Hematopoietic multipotent progenitor cell treated with erythropoietin and hydrocortisone succinate and interleukin-3 and kit ligand, for 17 days (in vitro differentiated cells): ENCODE results near the gene LRRTM4.
"Not testable (repeated sequence)": the region's sequence is repeated elsewhere in the genome, so short reads cannot be mapped to it uniquely, and the experiment has no call there.

Source experiments
- DNase-seq: peaks from one replicate; pipeline ENCODE4 v3.0.0-alpha.2; 2015; ENCODE audit warnings: low spot score

LRRTM4 gene

DNA sequence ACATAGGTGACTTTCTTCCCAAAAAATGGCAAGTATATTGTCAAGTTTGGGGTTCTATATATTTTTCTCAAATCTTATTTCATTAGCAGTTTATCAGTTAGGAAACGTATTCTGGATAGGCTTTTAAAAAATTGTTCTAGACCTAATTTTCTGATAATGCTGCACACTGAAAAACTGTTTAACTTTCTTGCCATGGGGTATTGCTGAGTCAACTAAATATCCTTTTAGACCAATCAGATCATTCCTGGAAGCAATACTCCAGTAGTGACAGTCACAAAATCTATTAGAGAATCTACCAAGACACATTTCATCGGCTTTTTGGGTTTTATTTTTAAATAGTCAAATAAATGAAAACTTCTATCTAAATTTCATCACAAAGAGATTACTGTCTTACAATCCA is 440.6 kb downstream of the LRRTM4 start:
- no peak for DNase-seq

DNA sequence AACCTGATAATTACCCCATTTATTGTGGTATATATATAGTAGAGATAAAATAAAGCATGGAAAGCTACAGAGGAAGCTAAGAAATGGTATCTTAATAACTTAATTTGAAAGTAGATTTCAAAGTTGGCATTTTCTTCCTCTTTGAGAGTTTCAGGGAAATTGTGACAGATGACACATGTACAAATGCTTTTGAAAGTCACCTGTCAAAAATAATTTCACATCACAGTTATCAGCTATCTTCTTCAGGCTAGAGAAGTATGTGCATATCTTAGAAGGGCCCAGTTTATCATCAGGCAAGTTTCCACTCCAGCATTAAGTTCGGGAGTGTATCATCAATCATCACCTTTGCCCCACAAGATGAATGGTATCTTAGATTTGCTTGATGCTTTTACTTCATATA is 457.9 kb downstream of the LRRTM4 start:
- DNase-seq = no peak

DNA sequence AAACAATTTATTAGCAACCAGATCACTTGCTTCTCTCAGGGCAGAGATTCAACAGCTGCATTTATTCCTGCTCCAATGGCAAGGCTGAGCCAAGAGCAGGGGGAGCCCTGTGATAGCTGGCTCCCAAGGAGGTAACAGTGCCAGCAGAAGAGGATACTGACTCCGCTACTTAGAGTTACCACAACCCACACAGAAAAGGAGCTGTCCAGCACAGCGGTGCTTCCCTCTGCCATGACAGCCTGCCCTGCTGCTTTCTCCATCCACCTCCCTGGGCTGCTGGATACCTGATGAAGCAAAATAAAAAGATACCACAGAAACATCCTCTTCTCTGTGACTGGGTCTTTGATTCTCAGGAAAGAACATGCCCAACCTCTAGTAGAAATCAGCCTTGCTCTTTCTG is 467.2 kb downstream of the LRRTM4 start:
- DNase-seq = no peak

- DNase-seq = no peak
Measured at GRCh38 chr2:77046339-77046738, 475.8 kb downstream of the LRRTM4 start.

DNA sequence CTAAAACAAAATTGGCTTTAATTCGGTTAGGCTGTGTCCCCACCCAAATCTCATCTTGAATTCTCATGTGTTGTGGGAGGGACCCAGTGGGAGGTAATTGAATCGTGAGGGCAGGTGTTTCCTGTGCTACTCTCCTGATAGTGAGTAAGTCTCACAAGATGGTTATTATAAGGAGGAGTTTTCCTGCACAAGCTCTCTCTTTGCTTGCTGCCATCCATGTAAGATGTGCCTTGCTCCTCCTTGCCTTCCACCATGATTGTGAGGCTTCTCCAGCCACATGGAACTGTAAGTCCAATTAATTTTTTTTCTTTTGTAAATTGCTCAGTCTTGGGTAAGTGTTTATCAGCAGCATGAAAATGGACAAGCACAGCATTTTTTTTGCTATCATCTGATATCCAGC is 476.7 kb downstream of the LRRTM4 start:
- DNase-seq = not testable (repeated sequence)

DNA sequence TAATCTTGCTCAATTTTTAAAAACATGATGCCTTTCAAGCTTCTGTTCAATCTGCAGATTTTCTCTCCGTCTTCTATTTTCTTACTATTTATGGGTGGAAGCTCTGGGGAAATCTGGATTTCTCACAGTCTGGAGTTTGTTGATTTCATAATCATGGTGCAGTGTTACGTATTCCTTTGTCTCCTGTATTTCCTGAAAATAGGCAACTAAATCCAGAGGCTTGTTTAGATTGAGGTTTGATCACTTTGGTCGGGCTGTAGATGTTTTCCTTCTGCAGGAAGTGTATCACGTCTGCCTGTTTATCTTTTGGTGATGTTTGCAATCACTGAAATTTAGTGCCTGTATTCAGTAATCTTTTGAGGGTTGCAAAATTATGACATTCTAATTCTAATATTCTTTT is 487.7 kb downstream of the LRRTM4 start:
- DNase-seq = no peak

DNA sequence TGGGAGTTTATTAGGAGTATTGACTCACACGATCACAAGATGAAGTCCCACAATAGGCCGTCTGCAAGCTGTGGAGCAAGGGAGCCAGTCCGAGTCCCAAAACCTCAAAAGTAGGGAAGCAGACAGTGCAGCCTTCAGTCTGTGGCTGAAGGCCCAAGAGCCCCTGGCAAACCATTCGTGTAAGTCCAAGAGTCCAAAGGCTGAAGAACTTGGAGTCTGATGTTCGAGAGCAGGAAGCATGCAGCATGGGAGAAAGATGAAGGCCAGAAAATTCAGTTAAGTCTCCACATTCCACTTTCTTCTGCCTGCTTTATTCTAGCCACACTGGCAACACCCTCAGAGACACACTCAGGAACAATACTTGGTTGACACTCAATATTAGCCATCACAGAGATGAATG is 492.9 kb downstream of the LRRTM4 start:
- DNase-seq = not testable (repeated sequence)

GRCh38 chr2:77028032-77028600 is 494.1 kb downstream of the LRRTM4 start:
- DNase-seq = no peak

DNA sequence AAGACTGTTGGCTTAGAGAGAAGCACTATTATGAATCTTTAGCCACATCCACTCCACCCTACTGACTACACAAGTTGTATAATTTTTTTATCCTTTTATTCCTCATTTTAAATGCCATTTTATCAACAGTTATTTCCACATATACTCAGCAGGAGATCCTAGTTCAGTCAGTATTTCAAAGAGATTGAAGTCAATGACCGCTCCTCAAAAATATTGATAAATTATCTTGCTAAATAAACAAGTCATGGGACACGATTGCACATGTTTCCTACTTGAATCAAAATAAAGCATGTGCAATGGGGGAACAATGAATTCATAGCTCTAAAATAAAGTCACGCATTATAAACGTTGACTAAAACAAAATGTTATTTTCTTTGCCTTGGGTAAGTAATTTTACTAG is 496.5 kb downstream of the LRRTM4 start:
- no peak for DNase-seq

- no peak for DNase-seq
Measured at GRCh38 chr2:77021161-77021560, 501.0 kb downstream of the LRRTM4 start.

DNA sequence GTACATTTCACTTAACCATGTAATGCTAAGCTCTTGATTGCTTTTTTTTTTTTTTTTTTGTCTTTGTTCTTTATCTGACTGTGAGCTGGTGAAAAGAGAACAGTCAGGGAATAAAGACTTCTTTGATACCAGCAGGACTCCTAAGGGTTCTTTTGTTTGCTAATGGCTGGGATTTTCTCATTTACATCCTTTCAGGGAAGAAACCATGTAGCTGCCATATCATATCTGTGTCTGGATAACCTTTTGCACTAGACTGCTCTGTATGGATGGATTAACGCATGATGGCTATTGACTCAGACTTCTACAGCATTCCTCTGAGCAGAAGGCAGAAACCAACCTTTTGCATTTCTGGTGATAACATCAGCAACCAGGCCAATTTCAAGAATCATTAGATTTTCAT is 504.0 kb downstream of the LRRTM4 start:
- DNase-seq = no peak

DNA sequence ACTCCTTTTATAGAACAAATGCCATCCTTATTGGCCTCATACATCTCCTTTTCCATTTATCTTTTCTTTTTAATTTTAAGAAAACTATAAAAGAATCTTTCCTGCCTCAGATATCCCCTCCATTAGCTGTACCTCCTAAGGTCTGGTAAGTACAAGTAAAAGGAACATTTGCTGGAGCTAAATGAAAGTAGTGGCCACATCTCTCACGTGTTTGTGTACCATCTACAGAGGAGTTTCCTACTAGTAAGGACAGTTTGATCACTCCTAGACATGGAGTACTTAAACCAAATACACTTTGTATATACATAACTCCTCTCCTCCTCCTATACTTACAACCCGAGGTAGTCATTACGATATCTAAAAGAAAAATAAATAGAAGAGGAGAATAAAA is 504.8 kb downstream of the LRRTM4 start:
- DNase-seq = no peak

- DNase-seq = no peak
Measured at GRCh38 chr2:77016443-77017354, 505.5 kb downstream of the LRRTM4 start.

DNA sequence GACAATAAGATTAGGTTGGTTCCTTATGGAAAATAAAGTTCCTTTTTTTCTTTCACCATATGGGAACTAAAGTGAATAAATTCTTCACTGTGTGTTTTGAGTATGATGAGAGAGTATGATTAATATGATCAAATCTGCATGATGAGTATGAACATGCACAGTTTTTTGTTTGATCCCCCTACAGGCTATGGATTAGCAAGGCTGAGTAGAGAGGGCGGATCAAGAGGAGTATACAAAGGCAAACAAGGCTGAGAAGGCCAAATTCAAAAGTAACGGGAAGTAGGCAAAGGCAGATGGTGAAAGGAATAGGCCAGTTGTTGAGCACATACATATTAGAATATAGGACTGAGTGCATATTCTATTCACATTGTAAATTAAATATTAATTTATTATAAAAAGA is 508.2 kb downstream of the LRRTM4 start:
- no peak for DNase-seq

DNA sequence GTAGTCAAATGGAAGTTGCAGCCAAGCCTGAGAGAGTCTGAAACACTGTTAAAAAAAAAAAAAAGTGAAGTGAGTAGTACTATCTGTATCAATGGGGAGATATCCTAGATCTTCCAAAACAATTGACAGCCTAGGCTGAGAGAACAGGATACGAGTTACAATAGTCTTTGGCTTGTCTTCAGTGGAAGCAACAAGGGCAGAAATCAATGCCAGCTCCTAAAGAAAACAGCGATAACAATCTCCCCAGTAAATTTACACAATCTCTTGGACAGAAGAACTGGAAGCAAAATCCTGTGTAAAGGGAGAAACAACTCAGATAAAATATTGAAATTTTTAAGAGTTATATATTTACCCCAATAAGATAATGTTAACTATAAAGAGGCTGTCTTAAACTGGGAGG is 508.7 kb downstream of the LRRTM4 start:
- no peak for DNase-seq

DNA sequence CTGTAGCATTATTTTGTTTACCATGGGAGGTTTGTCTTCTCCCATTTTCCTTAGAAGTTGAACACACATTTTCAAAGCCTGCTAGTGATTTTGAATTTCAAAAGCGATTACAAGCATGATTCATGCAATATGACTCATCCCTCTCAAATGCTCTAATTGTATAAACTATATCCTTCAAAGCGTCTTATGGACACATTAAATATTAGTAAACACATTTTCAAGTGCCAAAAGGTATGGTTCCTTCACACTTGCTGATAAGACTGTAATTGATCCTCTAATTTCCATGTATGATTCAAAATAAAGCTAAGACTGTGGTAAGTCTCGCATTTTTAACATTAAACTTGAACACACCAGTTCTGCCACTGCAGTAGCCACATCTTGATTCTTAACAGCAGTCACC is 512.9 kb downstream of the LRRTM4 start:
- no peak for DNase-seq

- DNase-seq = no peak
Measured at GRCh38 chr2:77008853-77009252, 513.3 kb downstream of the LRRTM4 start.

DNA sequence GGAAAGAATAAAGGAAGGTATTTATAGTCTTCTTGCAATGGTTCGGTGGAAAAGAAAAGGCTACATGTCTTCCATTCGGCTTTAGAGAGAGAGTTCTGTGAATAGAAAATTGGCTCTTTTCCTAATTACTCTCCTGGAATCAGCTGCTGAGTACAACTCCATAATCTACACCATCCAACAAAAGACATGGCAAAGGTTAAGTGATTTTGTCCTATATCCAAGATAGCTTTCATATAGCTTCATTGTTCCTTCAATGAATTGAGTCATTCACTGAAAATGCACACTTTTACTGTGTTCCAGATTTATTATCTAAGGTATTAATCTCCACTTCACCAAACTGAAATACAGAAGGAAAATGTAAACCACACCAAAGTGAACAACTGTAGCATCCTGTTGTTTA is 514.5 kb downstream of the LRRTM4 start:
- no peak for DNase-seq

- no peak for DNase-seq
Measured at GRCh38 chr2:77005522-77005921, 516.7 kb downstream of the LRRTM4 start.

GRCh38 chr2:77001895-77002294 is 520.3 kb downstream of the LRRTM4 start:
- DNase-seq = no peak

- DNase-seq = no peak
Measured at GRCh38 chr2:76998704-76999103, 523.5 kb downstream of the LRRTM4 start.

GRCh38 chr2:76998152-76998551 is 524.0 kb downstream of the LRRTM4 start:
- no peak for DNase-seq

DNA sequence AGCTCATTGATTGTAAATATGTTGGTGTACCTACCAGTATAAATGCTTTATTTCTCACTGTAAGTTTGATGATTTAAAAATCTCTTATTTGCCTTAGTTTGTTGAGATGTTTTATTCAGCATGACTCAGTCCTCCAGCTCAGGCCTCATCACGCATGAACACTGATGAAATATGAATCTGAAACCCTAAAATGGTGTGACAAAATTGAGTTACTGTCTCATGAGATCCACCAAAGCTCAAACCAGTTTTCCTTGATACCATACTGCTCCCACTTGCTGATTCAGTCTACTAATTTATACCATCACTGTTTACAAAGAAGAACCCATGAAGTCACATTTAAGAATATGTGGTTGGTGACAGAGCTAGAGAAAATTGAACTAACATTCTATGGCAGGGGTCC is 524.9 kb downstream of the LRRTM4 start:
- DNase-seq = no peak
